Measurements from ENCODE around the gene CTBP1. TPM values are rescaled to one million over a fixed set of nuclear protein-coding genes. Genes with fewer than 3 reads are reported as not detected.

CTBP1 gene
- total and polyA plus RNA-seq, 2 donors from 2014 or later: 96.1 to 170 TPM

DNA sequence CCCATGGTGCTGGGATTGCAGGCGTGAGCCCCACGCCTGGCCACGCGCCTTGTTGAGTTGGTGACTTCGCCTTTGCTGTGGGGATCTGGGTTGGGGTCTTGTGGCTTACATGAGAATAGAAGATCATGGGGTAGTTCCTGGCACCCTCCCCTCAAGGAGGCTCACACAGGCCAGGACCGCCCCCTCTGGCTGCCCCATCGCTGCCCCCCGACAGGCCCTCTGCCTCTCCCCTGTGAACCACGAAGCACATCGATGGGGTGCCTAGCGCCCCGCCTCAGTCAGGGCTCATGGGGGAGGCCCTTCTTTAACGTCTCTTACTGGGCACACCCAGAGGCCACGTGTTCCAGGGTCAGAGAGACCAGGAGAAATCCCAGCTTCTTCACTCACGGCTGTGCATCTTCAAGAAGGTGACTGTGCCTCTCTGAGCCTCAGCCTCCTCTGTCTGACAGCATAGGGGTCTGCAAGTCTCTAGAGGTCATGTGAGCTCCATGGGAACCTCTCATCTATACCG, 53.0 kb downstream of the CTBP1 start:
- no peak overlapping the region for H3K27ac ChIP-seq (ENCODE audit: low read depth in 2 of 2, low read length in 2 of 2)
- no peak overlapping the region for H3K4me3 ChIP-seq (ENCODE audit: low read length in 3 of 3)
- H3K9ac ChIP-seq (ENCODE audit: low read length in 3 of 3): no peak overlapping the region
- FAIRE-seq: no peak
- intact Hi-C loops (cut with DNase I): no loop called here
- H3K9me3 ChIP-seq (ENCODE audit: control insufficient read depth in 2 of 3, insufficient read depth in 1 of 3, low read length in 3 of 3): no peaks in the 10 kb centered on the region
- no peaks in the 10 kb centered on the region for H3K27me3 ChIP-seq (ENCODE audit: control insufficient read depth, insufficient read depth, low read length)
- peak in 1 of 5 donors; percentile 37 for DNase-seq
- no peaks in the 10 kb centered on the region for H3K36me3 ChIP-seq (ENCODE audit: control insufficient read depth in 2 of 3, insufficient read depth in 3 of 3, low read length in 3 of 3)
- TF ChIP-seq, protein P1, sequence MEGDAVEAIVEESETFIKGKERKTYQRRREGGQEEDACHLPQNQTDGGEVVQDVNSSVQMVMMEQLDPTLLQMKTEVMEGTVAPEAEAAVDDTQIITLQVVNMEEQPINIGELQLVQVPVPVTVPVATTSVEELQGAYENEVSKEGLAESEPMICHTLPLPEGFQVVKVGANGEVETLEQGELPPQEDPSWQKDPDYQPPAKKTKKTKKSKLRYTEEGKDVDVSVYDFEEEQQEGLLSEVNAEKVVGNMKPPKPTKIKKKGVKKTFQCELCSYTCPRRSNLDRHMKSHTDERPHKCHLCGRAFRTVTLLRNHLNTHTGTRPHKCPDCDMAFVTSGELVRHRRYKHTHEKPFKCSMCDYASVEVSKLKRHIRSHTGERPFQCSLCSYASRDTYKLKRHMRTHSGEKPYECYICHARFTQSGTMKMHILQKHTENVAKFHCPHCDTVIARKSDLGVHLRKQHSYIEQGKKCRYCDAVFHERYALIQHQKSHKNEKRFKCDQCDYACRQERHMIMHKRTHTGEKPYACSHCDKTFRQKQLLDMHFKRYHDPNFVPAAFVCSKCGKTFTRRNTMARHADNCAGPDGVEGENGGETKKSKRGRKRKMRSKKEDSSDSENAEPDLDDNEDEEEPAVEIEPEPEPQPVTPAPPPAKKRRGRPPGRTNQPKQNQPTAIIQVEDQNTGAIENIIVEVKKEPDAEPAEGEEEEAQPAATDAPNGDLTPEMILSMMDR (IDR thresholded peaks at IDR 0.05; ENCODE audit: borderline replicate concordance, extremely low read depth, insufficient read depth): no peak
- peaks cover 0 to 27% (median 23%) of the 10 kb centered on the region in 3 donors for H3K4me1 ChIP-seq (ENCODE audit: control insufficient read depth in 2 of 3, insufficient read depth in 2 of 3, low read depth in 1 of 3, low read length in 3 of 3)

DNA sequence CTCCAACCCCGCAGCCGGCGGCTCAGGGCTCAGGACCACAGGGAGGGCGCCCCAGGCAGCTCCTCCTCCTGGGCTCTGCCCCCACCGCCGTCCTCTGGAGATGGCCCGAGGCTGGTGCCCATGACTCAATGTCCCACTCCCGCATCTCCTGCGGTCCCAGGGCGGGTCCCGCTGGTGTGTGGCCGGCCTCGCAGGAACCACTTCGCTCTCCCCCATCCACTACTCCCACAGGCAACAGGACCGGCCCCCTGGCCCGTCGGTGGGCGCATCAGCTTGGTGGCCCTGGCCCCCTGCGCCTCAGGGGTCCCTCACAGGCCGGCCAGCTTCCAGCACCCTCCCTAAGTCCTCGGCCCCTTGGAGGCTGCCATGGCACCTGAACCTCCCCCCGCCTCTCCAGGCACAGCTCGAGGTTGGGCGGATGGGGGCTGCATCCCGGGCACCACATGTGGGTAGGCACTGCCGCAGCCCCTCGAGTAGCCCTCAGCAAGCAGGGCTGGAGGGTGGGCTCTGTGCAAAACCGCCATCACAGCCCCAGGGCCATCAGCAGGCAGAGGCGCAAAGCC, 53.7 kb downstream of the CTBP1 start:
- peak in 2 of 5 donors; percentile 27 to 73 for DNase-seq
- no peaks in the 10 kb centered on the region for H3K9me3 ChIP-seq (ENCODE audit: control insufficient read depth in 2 of 3, insufficient read depth in 1 of 3, low read length in 3 of 3)
- peaks cover 0 to 22% (median 20%) of the 10 kb centered on the region in 3 donors for H3K4me1 ChIP-seq (ENCODE audit: control insufficient read depth in 2 of 3, insufficient read depth in 2 of 3, low read depth in 1 of 3, low read length in 3 of 3)
- H3K9ac ChIP-seq (ENCODE audit: low read length in 3 of 3): no peak overlapping the region
- intact Hi-C loops (cut with DNase I): no loop called here
- TF ChIP-seq, protein P1 (IDR thresholded peaks at IDR 0.05; ENCODE audit: borderline replicate concordance, extremely low read depth, insufficient read depth): no peak
- no peak for FAIRE-seq
- H3K36me3 ChIP-seq (ENCODE audit: control insufficient read depth in 2 of 3, insufficient read depth in 3 of 3, low read length in 3 of 3): no peaks in the 10 kb centered on the region
- H3K27ac ChIP-seq (ENCODE audit: low read depth in 2 of 2, low read length in 2 of 2): no peak overlapping the region
- H3K4me3 ChIP-seq (ENCODE audit: low read length in 3 of 3): no peak overlapping the region
- no peaks in the 10 kb centered on the region for H3K27me3 ChIP-seq (ENCODE audit: control insufficient read depth, insufficient read depth, low read length)

DNA sequence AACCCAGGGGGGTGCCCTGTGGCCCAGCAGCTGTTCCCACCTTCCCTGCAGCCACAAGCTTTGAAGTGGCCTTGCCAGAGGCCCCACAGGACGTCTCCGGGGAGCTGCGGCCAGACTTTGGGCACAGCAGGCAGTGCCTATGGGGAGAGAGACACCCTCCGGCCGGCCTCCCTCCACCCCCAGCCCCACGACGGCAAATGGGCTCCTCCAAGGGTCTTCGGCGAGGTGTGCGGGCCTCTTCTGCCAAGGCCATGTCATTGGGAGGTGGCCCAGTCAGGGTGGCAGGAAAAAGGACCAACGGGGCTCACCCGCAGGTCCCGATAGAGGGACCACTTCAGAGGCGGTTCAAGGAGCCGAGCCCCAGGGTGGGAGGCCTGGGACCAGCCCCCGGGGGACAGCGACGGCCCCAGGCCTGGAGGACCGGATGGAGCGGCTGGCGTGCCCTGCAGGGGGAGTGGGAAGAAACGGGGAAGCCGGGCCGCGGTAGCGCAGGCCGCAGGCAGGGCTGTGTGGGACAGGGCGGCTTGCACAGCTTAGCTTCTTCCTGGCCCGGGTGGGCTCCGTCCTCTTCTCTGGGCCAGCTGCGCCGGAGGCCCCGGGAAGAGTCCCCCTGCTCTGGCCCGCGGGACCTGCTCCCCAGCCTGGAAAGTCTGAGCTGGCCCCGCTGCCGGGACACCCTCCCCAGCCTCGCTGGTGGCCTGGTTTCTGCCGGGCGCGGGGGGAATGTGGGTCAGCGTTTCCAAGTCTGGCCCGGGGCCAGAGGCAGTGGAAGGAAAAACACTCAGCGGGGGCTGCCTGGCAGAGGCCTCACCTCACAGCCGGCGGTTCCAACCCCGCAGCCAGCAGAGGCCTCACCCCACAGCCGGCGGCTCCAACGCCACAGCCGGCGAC, 54.7 kb downstream of the CTBP1 start:
- no peak overlapping the region for H3K4me3 ChIP-seq (ENCODE audit: low read length in 3 of 3)

More for the DNA sequence above, 54.7 kb downstream of the CTBP1 start:
- Histone ChIP-seq H3K27ac (ENCODE audit: low read depth in 2 of 2, low read length in 2 of 2) (peak overlapping the region in 1 of 2 donors; percentile 32), H3K9me3 (ENCODE audit: control insufficient read depth in 2 of 3, insufficient read depth in 1 of 3, low read length in 3 of 3) (no peaks in the 10 kb centered on the region), H3K36me3 (ENCODE audit: control insufficient read depth in 2 of 3, insufficient read depth in 3 of 3, low read length in 3 of 3) (no peaks in the 10 kb centered on the region), H3K4me1 (ENCODE audit: control insufficient read depth in 2 of 3, insufficient read depth in 2 of 3, low read depth in 1 of 3, low read length in 3 of 3) (peaks cover 0 to 22% (median 20%) of the 10 kb centered on the region in 3 donors), H3K27me3 (ENCODE audit: control insufficient read depth, insufficient read depth, low read length) (no peaks in the 10 kb centered on the region), H3K9ac (ENCODE audit: low read length in 3 of 3) (no peak overlapping the region)
- TF ChIP-seq, protein P1 (IDR thresholded peaks at IDR 0.05; ENCODE audit: borderline replicate concordance, extremely low read depth, insufficient read depth): no peak
- no peak for FAIRE-seq
- intact Hi-C loops (cut with DNase I): no loop called here
- peak in 3 of 5 donors; percentile 9 to 92 (median 45) for DNase-seq
